Esophagus squamous epithelium (tissue), 5 donors: ENCODE measurements around the gene CDKAL1. TPM values are rescaled to one million over a fixed set of nuclear protein-coding genes. Genes with fewer than 3 reads are reported as not detected.

ENCODE experiments used
- DNase-seq: peaks from one replicate; lab custom pipeline; 2025; lab: John Stamatoyannopoulos, UW
- H3K27ac ChIP-seq, 4 donors: fragments of 200-600 bp; sonication (generic); one replicate each; pipeline ENCODE4 v1.5.1; 2016 to 2019; ENCODE audit warnings: mild to moderate bottlenecking in 1 of 4
- H3K27me3 ChIP-seq, 4 donors: fragments of 200-600 bp; sonication (generic); 1 replicate in 3 of 4; 2 replicates in 1 of 4; pipeline versions ENCODE4 v1.5.1 to v1.6.0; 2017 to 2021; ENCODE audit warnings: antibody characterized with exemption in 1 of 4
- H3K36me3 ChIP-seq, 3 donors: fragments of 200-600 bp; sonication (generic); one replicate each; pipeline ENCODE4 v1.5.1; 2016 to 2019
- H3K4me1 ChIP-seq, 3 donors: fragments of 200-600 bp; sonication (generic); one replicate each; pipeline ENCODE4 v1.5.1; 2017 to 2019
- H3K4me3 ChIP-seq, 4 donors: fragments of 200-600 bp; sonication (generic); 1 replicate in 3 of 4; 2 replicates in 1 of 4; pipeline ENCODE4 v1.5.1; 2016 to 2019; ENCODE audit warnings: mild to moderate bottlenecking in 2 of 4, moderate library complexity in 1 of 4
- H3K9me3 ChIP-seq, 3 donors: fragments of 200-600 bp; sonication (generic); one replicate each; pipeline ENCODE4 v1.5.1; 2016 to 2019
- POLR2A ChIP-seq, 4 donors: fragments of 450-650 bp; IDR thresholded peaks; one replicate each; pipeline ENCODE4 v1.6.1; 2017; ENCODE audit warnings: antibody characterized with exemption in 4 of 4, mild to moderate bottlenecking in 4 of 4, moderate library complexity in 3 of 4
- WGBS, 2 donors: methylation state at CpG; one replicate each; pipeline ENCODE4 v1.1.5; 2018; 5-methylcytosine and 5-hydroxymethylcytosine counted together
- intact Hi-C: fragments of 100-400 bp; cut with DNase I; formaldehyde crosslinking; loops from one replicate; pipeline ENCODE4 v1.15.0; 2022
- small RNA-seq, 4 donors: library from RNA; depleted of rRNA; stranded (forward); fragments of <200 nt; gene quantifications; one replicate each; pipeline ENCODE3, GENCODE V24; 2016
- total RNA-seq, 4 donors: library from RNA; depleted of rRNA; stranded (reverse); fragments of >200 nt; gene quantifications; one replicate each; pipeline ENCODE4 v1.1.0, GENCODE V29; 2016
- TF ChIP-seq, protein P1 (sequence below), 6 experiments: fragments of 450-650 bp in 4 of 6; fragments of 200-600 bp in 2 of 6; sonication (generic) in 2 of 6; IDR thresholded peaks; one replicate each; pipeline ENCODE4 v1.5.1; 2016 to 2019; ENCODE audit warnings: antibody characterized with exemption in 6 of 6, mild to moderate bottlenecking in 4 of 6, moderate library complexity in 4 of 6
- donor health status: DM: yes; HTN: yes; CAD: no.

Gene CDKAL1
- total RNA-seq, 4 donors from 2014 or later: 6.5 to 13.0 (median 10.7) TPM

DNA sequence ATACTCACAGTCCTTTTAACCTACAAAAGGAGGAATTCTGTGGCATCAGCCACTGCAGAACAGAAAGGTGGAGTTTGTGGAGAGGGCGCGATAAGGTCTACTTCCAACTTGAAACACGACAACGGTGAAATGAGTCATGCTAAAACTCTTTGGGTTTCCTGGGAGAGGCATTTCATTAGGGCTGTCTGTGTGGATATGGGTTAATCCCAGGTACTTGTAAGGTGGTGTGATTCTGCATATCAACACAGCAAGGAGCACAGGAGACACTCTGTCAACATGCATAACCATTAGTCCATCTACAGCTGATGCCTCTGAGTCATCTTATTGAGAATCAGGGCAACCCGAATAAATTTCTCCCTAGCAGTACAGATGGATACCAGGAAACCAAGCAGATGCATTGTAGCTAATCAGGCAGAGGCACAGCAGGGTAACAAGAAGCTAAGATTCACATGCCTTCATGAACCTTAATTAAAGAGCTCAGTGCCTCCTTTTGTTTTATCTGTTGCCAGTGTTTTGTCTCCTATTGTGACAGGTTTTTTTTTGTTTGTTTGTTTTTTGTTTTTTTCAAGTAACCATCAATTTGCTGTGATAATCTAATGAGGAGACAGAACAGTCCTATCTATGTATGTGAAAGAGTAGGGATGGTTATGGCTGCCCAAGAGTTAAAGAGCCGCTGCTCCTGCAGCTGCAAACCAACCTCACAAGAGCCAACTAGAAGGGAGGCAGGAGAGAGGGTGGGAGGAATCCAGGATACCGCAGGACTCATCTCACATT is 743.5 kb downstream of the CDKAL1 start:
- WGBS, 2 donors: 40 to 51% methylated on average over 7 of the region's 7 CpGs
- Histone ChIP-seq H3K36me3 (no peaks in the 10 kb centered on the region), H3K27me3 (no peaks in the 10 kb centered on the region), H3K27ac (no peak overlapping the region), H3K9me3 (peaks cover 0 to 4% (median 0%) of the 10 kb centered on the region in 3 donors), H3K4me1 (no peaks in the 10 kb centered on the region), H3K4me3 (no peak overlapping the region)
- intact Hi-C loops: no loop called here
- no peak for DNase-seq
- no peak for TF ChIP-seq POLR2A (IDR thresholded peaks at IDR 0.05)
- TF ChIP-seq, protein P1, sequence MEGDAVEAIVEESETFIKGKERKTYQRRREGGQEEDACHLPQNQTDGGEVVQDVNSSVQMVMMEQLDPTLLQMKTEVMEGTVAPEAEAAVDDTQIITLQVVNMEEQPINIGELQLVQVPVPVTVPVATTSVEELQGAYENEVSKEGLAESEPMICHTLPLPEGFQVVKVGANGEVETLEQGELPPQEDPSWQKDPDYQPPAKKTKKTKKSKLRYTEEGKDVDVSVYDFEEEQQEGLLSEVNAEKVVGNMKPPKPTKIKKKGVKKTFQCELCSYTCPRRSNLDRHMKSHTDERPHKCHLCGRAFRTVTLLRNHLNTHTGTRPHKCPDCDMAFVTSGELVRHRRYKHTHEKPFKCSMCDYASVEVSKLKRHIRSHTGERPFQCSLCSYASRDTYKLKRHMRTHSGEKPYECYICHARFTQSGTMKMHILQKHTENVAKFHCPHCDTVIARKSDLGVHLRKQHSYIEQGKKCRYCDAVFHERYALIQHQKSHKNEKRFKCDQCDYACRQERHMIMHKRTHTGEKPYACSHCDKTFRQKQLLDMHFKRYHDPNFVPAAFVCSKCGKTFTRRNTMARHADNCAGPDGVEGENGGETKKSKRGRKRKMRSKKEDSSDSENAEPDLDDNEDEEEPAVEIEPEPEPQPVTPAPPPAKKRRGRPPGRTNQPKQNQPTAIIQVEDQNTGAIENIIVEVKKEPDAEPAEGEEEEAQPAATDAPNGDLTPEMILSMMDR (IDR thresholded peaks at IDR 0.05): no peak

DNA sequence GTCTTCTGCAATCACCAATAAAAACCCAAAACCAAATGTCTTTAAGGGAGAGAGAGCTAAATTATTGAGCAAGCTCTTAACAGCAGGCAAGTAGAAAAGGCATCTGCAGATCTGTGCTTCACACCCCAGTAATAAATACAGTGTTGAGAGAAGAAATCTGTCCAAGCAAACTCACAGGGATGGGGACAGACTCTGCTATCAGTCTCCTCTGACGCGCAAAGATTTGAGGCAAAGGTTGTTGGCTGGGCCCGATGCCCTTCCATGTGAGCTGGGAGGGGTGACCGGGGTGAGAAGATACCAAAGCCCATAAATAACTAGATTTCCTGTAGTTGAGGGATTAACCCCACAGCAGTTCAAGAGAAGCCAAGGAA is 744.1 kb downstream of the CDKAL1 start:
- intact Hi-C loops: no loop called here
- H3K4me3 ChIP-seq: no peak overlapping the region
- no peak for DNase-seq
- no peaks in the 10 kb centered on the region for H3K4me1 ChIP-seq
- no peak for TF ChIP-seq POLR2A (IDR thresholded peaks at IDR 0.05)
- TF ChIP-seq, protein P1 (IDR thresholded peaks at IDR 0.05): no peak
- H3K9me3 ChIP-seq: peaks cover 0 to under 1% (median 0%) of the 10 kb centered on the region in 3 donors
- WGBS, 2 donors: 72 to 76% methylated on average over 4 of the region's 4 CpGs
- H3K27ac ChIP-seq: no peak overlapping the region
- H3K27me3 ChIP-seq: no peaks in the 10 kb centered on the region
- H3K36me3 ChIP-seq: no peaks in the 10 kb centered on the region

DNA sequence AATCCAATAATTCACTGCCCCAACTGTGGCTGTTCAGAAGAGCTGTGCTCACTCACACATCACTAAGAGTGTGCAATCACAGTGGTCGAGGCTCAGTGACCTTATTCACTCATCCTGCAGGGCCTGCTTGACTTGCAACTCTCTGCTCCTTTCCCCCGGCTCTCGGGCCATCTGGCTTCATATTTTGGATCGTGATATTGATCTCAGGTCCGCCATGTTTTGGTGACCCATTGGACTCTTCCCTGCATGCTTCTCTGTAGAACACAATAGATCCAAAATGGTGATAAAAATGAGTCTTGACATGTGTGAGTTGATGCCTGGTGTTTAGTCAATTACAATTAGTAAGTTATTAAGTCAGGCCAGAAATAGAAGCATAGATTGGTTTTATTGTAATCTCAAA is 745.4 kb downstream of the CDKAL1 start:
- H3K36me3 ChIP-seq: no peaks in the 10 kb centered on the region
- no peak overlapping the region for H3K27ac ChIP-seq
- H3K4me3 ChIP-seq: no peak overlapping the region
- TF ChIP-seq POLR2A (IDR thresholded peaks at IDR 0.05): no peak
- TF ChIP-seq, protein P1 (IDR thresholded peaks at IDR 0.05): no peak
- no peaks in the 10 kb centered on the region for H3K27me3 ChIP-seq
- no peaks in the 10 kb centered on the region for H3K9me3 ChIP-seq
- no peak for DNase-seq
- no peaks in the 10 kb centered on the region for H3K4me1 ChIP-seq
- intact Hi-C loops: no loop called here
- 89 to 95% methylated on average over 5 of the region's 5 CpGs for WGBS, 2 donors

DNA sequence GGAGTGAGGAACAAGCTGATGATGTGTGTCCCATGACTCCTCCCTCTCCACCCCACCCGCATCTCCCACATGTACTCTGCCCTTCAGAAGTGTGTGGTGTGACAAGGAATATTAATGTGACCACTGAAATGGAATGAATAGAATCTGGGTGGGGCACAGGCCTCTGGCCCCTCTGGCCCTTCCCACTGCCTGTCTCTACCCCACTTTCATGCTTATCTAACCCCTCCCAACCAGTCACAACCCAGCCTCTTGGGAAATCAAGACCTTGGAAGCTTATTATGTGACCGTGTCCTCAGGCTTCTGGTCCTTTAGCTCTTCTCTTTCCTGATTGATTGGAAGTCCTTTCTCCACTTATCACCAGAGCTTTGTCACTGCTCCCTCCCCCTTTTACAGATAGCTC is 747.1 kb downstream of the CDKAL1 start:
- WGBS, 2 donors: 83 to 97% methylated on average over 2 of the region's 2 CpGs
- intact Hi-C loops: no loop called here
- Histone ChIP-seq H3K27ac (no peak overlapping the region), H3K4me1 (no peaks in the 10 kb centered on the region), H3K27me3 (no peaks in the 10 kb centered on the region), H3K4me3 (no peak overlapping the region), H3K36me3 (no peaks in the 10 kb centered on the region), H3K9me3 (no peaks in the 10 kb centered on the region)
- DNase-seq: no peak
- TF ChIP-seq, protein P1 (IDR thresholded peaks at IDR 0.05): no peak

Small RNAs within 50 kb of the gene (small RNA-seq; reads per million reads assigned to genes)
- gene RF00019 (0 reads per million in 4 donors), gene RNU6-150P (0 reads per million in 4 donors)

Other genes starting within 250 kb of the CDKAL1 start
- gene E2F3, start 132.6 kb upstream of the CDKAL1 start, total RNA-seq: 1 to 10 TPM; 5.4 to 7.1 (median 6.1) TPM